Keratinocyte (primary cell): ENCODE data around the gene UPF1. TPM values are rescaled to one million over a fixed set of nuclear protein-coding genes. Genes with fewer than 3 reads are reported as not detected.

ENCODE experiments used
- DNase-seq: peaks from one replicate; pipeline ENCODE4 v3.0.0-alpha.2; 2011; ENCODE audit warnings: low read depth, missing footprints, low spot score
- FAIRE-seq: peaks from 2 replicates; lab custom pipeline; 2011; peaks lifted over from hg19 to GRCh38; lab: Jason Lieb, UNC
- H2AFZ ChIP-seq: 2 replicates; pipeline ENCODE4 v1.6.0; 2012; ENCODE audit warnings: low read length, control low read depth, inconsistent platforms; ENCODE audit not compliant: control insufficient read depth
- H3K27ac ChIP-seq: 2 replicates; pipeline ENCODE4 v1.5.1; 2011; ENCODE audit warnings: low read length; ENCODE audit not compliant: control insufficient read depth, insufficient read depth
- H3K27me3 ChIP-seq: 3 replicates; pipeline ENCODE4 v1.6.0; 2011; ENCODE audit warnings: low read length; ENCODE audit not compliant: control insufficient read depth, insufficient read depth; ENCODE audit errors: extremely low read depth
- H3K36me3 ChIP-seq, 2 experiments: 2 replicates in 1 of 2; 3 replicates in 1 of 2; pipeline ENCODE4 v1.5.1; 2011; ENCODE audit warnings: low read length in 2 of 2, mild to moderate bottlenecking in 1 of 2; ENCODE audit not compliant: control insufficient read depth in 2 of 2, insufficient read depth in 2 of 2; ENCODE audit errors: extremely low read depth in 1 of 2
- H3K4me1 ChIP-seq: 3 replicates; pipeline ENCODE4 v1.5.1; 2011; ENCODE audit warnings: low read length; ENCODE audit not compliant: control insufficient read depth, insufficient read depth; ENCODE audit errors: extremely low read depth
- H3K4me2 ChIP-seq: 3 replicates; pipeline ENCODE4 v1.6.0; 2011; ENCODE audit warnings: low read depth, low read length; ENCODE audit not compliant: control insufficient read depth, insufficient read depth; ENCODE audit errors: extremely low read depth
- H3K4me3 ChIP-seq, 3 experiments: fragments of 200-600 bp in 1 of 3; sonication (generic) in 1 of 3; 2 replicates in 2 of 3; 3 replicates in 1 of 3; pipeline ENCODE4 v1.5.1; 2011 to 2016; ENCODE audit warnings: low read length in 3 of 3, mild to moderate bottlenecking in 3 of 3, control low read depth in 2 of 3, inconsistent platforms in 1 of 3, low read depth in 1 of 3, mixed read lengths in 1 of 3, mixed run types in 1 of 3, moderate library complexity in 1 of 3; ENCODE audit not compliant: control insufficient read depth in 2 of 3, insufficient read depth in 2 of 3; ENCODE audit errors: extremely low read depth in 1 of 3
- H3K79me2 ChIP-seq: 2 replicates; pipeline ENCODE4 v1.6.0; 2012; ENCODE audit warnings: low read length; ENCODE audit not compliant: control insufficient read depth, insufficient read depth
- H3K9ac ChIP-seq: 3 replicates; pipeline ENCODE4 v1.6.0; 2011; ENCODE audit warnings: low read length; ENCODE audit not compliant: control insufficient read depth, insufficient read depth; ENCODE audit errors: extremely low read depth
- H3K9me1 ChIP-seq: 3 replicates; pipeline ENCODE4 v1.6.0; 2011; ENCODE audit warnings: low read length; ENCODE audit not compliant: control insufficient read depth, insufficient read depth; ENCODE audit errors: extremely low read depth
- H3K9me3 ChIP-seq: 2 replicates; pipeline ENCODE4 v1.5.1; 2012; ENCODE audit warnings: low read depth, low read length; ENCODE audit not compliant: control insufficient read depth
- H4K20me1 ChIP-seq: 3 replicates; pipeline ENCODE4 v1.6.0; 2011; ENCODE audit warnings: low read length; ENCODE audit not compliant: control insufficient read depth, insufficient read depth; ENCODE audit errors: extremely low read depth
- CTCF ChIP-seq, 3 experiments: IDR thresholded peaks in 1 of 3; conservative IDR thresholded peaks in 1 of 3; optimal IDR thresholded peaks in 1 of 3; 2 replicates in 2 of 3; 3 replicates in 1 of 3; pipeline versions ENCODE3 to v1.5.1; 2011; ENCODE audit warnings: low read length in 3 of 3, mild to moderate bottlenecking in 3 of 3, moderate library complexity in 2 of 3, control low read depth in 1 of 3, inconsistent platforms in 1 of 3; ENCODE audit not compliant: insufficient read depth in 2 of 3; ENCODE audit errors: extremely low read depth in 1 of 3
- EZH2 ChIP-seq: IDR thresholded peaks from one replicate; pipeline ENCODE4 v1.6.1; 2012; ENCODE audit warnings: inconsistent platforms, mild to moderate bottlenecking, low read length, moderate library complexity
- dilution Hi-C: fragments of 300-500 bp; cut with MboI; formaldehyde crosslinking; loops from one replicate; pipeline ENCODE4 v1.7.0; 2020; ENCODE audit warnings: low sequenced_read_pairs; ENCODE audit not compliant: extremely low pct_ligation_motif_present
- polyA plus RNA-seq, 5 experiments: library from polyadenylated mRNA; depleted of rRNA in 3 of 5; stranded (reverse) in 3 of 5; stranded (forward) in 1 of 5; unstranded in 1 of 5; fragments of >200 nt; gene quantifications; 1 replicate in 1 of 5; 2 replicates in 3 of 5; 3 replicates in 1 of 5; pipeline versions ENCODE4 v1.2.1 to v1.2.3, GENCODE V29; 2011 to 2012; ENCODE audit warnings: missing spikeins in 2 of 5, low read depth in 1 of 5, low replicate concordance in 1 of 5

The UPF1 gene
- polyA plus RNA-seq, 1 donor (not counting 4 experiments of a cell fraction or from before 2014, with no cell fraction given), result 33.7 TPM

- no peaks in the 10 kb centered on the region for H4K20me1 ChIP-seq
- H3K4me3 ChIP-seq, result no peak overlapping the region
- no peaks in the 10 kb centered on the region for H3K9me3 ChIP-seq
- H3K27me3 ChIP-seq, result no peaks in the 10 kb centered on the region
- FAIRE-seq (no peak), DNase-seq (no peak)
- no peak overlapping the region for H3K27ac ChIP-seq
- H3K36me3 ChIP-seq, result peaks cover 39 to 41% of the 10 kb centered on the region in 2 experiments
- dilution Hi-C loops, result no loop called here
- H3K9me1 ChIP-seq, result no peaks in the 10 kb centered on the region
- H3K79me2 ChIP-seq, result peaks cover 23% of the 10 kb centered on the region
- no peak overlapping the region for H3K9ac ChIP-seq
- TF ChIP-seq EZH2 (no peak), CTCF (optimal IDR thresholded peaks at IDR 0.05 in 1 of 3, IDR thresholded peaks at IDR 0.05 in 1 of 3, conservative IDR thresholded peaks at IDR 0.05 in 1 of 3; ENCODE audit: extremely low read depth in 1 of 3, insufficient read depth in 2 of 3, low read length in 3 of 3) (no peak)
- H2AFZ ChIP-seq, result no peak overlapping the region
- no peaks in the 10 kb centered on the region for H3K4me1 ChIP-seq
- H3K4me2 ChIP-seq, result no peak overlapping the region
These were observed 78.3 kb downstream of the UPF1 start for GRCh38 chr19:18910010-18910409.

GRCh38 chr19:18910801-18911436 is 79.2 kb downstream of the UPF1 start:
- H3K9ac ChIP-seq, result no peak overlapping the region
- no peaks in the 10 kb centered on the region for H3K27me3 ChIP-seq
- peaks cover 32% of the 10 kb centered on the region for H3K79me2 ChIP-seq
- FAIRE-seq (no peak), DNase-seq (no peak)
- H3K9me3 ChIP-seq, result no peaks in the 10 kb centered on the region
- H3K36me3 ChIP-seq, result peaks cover 31 to 43% of the 10 kb centered on the region in 2 experiments
- H4K20me1 ChIP-seq, result no peaks in the 10 kb centered on the region
- TF ChIP-seq CTCF (optimal IDR thresholded peaks at IDR 0.05 in 1 of 3, IDR thresholded peaks at IDR 0.05 in 1 of 3, conservative IDR thresholded peaks at IDR 0.05 in 1 of 3; ENCODE audit: extremely low read depth in 1 of 3, insufficient read depth in 2 of 3, low read length in 3 of 3) (no peak), EZH2 (no peak)
- no peak overlapping the region for H3K4me2 ChIP-seq
- no peaks in the 10 kb centered on the region for H3K9me1 ChIP-seq
- H3K4me3 ChIP-seq, result no peak overlapping the region
- no peaks in the 10 kb centered on the region for H3K4me1 ChIP-seq
- dilution Hi-C loops, result no loop called here
- H2AFZ ChIP-seq, result no peak overlapping the region
- H3K27ac ChIP-seq, result no peak overlapping the region
